Stimulated activated CD8-positive, alpha-beta memory T cell treated with anti-CD3 and anti-CD28 coated beads, Interleukin-2, amount 100 ng/mL, for 1 hour (primary cell): ENCODE measurements around the gene GLYR1.
"Not testable (repeated sequence)": the region's sequence is repeated elsewhere in the genome, so short reads cannot be mapped to it uniquely, and the experiment has no call there.

Source experiments
- DNase-seq, 2 donors: peaks; one replicate each; pipeline ENCODE4 v3.0.0-alpha.2; 2020; ENCODE audit warnings: low read depth in 2 of 2

Gene GLYR1

DNA sequence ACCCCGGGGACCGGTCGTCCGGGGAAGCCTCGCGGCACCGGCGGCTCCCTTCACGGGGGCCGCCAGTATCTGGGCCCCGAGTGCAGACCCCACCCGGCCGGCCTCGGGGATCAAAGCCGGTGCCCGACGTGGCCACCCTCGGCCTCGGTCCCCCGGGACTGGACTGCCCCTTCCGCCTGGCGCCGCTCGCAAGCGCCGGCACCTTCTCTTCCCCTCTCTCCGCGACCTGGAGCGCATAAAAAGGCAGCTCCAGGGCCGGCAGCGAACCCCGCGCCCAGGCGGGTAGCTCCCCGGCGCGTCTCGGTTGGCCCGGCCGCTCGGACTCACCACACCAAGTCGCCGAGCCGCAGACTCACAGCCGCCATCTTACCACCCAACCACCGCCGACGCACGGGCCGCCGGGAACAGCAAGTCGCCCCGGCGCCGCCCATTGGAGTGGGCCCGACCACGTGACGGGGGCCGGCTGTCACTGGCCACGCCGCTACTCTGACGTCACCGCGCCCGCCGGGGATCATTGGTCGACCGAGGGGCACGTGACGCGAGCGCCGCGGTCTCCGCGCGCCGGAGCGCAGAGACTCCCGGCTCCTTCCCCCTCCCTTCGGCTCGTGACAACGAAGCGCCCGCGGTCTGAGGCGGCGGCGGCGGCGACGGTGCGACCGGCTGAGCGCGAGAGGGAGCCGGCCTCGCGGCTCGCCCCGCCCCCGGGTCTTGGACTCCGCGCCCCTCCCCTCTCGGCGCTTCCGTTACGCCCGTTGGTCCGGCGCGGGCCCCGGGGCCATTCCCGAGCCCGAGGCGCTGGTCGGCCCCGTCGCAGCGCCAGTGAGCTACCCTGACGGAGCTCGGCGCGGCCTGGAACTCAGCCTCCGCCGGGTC is at the start of gene GLYR1, which contains the start of gene UBN1:
TSS of gene GLYR1 (minus strand) at position 388 of the 873 bp plus-strand sequence. CDS start at position 365, 23 bp downstream.
TSS of gene UBN1 (plus strand) at position 581 of the 873 bp plus-strand sequence. CDS start 5,437 bp downstream, outside the sequence.
- peak; percentile 100 for DNase-seq

- not testable (repeated sequence) for DNase-seq
Observed at GRCh38 chr16:4896761-4897160, 49.7 kb upstream of the GLYR1 start.

DNA sequence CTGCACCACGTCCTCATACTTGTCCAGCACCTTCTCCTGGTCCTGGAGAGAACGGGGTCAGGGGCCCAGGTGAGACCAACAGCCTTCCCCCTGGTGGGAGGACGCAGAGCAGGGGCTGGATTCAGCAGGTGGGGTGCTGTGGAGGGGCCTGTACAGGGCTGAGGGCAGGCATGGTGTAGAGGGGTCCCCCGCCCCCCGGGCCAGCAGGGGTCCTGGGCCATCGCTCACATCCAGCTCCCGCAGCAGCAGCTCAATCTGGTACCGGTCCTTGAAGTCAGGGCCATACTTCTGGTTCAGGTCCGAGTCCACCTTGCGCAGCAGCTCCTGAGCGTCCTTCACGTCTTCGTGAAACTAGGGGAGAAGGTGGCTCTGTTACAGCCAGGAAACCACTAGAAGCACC is 48.3 kb upstream of the GLYR1 start:
- no peak for DNase-seq

GRCh38 chr16:4894276-4895150 is 47.4 kb upstream of the GLYR1 start:
- DNase-seq: no peak

DNA sequence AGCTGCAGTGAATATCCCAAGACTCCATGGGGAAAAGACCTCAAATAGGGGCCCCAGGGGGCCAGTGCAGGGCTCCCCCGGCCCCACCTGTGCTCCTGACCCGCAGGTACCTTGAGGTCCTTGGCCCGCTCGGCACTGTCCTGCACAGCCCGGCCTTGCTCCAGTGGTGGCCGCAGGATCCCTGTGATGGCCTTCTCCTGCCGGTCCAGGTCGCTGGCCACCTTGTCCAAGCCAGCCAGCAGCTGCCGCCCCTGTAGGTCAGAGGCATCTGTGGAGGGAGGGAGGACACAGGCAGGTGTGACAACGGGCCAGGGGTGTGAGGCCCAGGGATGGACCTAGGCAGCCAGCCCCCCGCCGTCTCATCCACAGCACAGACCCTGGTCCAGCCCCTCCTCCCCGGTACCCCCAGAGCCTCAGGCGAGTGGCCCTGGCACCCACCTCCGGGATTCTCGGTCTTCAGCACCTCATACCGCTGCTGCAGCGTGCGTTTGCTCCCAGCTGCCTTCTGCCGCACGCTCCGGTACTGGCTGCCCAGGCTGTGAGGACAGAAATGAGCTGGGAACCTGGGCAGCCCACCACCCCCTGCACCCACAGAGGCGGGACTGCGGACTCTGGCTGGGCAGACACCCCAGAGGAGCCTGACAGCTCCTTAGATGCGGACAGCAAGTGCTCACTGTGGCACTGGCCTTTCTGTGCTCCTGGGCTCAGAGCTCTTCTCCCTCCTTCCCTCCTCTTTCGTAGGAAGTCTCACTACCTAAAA is 46.2 kb upstream of the GLYR1 start:
- DNase-seq: no peak

- no peak for DNase-seq
Observed at GRCh38 chr16:4892361-4893102, 45.4 kb upstream of the GLYR1 start.

DNA sequence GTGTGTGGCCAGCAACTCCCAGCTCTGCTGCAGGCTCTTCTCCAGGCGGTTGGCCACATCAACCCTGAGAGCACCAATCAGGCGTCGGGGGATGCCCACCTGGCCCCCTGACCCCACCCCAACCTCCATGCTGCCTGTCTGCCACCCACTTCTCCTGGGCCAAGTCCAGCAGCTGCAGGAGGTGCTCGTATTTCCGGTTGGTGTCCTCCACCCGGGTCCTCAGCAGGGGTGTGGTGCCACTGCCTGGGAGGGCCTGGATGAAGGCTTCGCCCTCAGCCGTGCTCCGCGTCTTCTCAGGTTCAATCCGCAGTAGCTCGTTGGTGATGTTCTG is 44.8 kb upstream of the GLYR1 start:
- DNase-seq: no peak

DNA sequence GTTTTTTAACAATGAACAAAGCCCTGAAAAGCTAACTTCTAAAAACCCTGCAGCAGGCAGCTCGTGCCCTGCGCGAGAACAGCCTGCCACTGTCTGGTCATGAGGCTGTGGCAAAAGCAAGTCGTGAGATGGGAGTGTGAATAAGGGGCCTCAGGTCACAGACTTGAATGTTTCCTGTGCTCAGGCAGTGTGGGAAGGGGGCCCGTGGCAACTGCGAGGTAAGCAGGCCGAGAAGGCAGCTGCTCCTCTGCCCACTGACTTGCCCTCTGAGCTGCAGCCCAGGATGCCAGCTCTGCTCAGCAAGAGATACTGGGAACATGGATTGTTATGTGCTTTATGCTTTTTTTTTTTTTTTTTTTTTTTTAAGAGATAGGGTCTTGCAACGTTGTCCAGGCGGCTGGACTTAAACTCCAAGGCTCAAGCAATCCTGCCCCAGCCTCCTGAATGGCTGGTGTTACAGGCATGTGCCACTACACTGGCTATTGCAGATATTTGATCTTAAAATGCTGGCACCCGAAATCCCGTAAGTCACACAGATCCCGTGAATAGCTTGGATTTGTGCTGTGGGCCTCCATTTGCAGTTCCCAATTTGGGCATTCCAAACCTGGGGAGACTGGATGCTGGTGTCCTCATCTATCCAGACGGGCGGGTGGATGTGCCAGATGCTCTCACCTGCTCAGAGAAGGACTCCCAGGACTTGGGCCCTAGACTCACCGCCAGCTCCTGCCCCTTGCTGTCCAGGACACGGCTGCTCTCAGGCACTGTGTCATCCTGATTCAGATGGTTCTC is 44.2 kb upstream of the GLYR1 start:
- DNase-seq: no peak

- DNase-seq: no peak
Observed at GRCh38 chr16:4890686-4891085, 43.6 kb upstream of the GLYR1 start.

- DNase-seq: no peak
Observed at GRCh38 chr16:4890026-4890425, 42.9 kb upstream of the GLYR1 start.

DNA sequence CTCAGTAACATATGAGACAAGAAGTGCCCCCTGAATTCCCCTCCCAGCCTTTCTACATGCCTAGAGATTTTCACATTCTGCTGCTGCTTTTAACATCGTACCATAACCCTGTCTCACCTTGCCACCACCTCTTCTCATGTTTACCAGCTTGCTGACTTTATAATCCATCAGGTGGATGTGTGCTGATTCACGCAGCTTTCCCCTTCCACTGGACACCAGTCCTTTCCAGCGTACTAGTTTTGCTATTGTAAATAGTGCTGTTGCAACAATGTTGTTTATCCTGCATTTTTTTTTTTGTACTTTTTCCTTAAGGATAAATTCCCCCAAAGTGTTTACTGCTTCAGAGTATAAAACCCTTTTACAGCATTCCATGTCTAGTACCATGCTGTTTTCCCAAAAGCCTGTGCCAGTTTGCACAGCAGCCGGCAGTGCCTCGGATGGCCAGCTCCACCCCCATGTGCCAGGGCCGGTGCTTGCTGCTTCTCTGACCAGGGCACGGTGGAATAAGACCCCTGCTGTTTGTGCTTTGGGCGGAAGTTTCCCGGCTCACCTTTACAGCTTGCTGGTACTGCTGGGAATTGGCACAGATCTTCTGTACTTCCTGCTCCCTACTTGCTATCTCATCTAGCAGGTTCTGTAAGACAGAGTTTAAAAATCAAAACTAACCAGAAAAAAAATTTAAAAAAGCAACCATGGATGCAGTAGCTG is 41.5 kb upstream of the GLYR1 start:
- DNase-seq: no peak

DNA sequence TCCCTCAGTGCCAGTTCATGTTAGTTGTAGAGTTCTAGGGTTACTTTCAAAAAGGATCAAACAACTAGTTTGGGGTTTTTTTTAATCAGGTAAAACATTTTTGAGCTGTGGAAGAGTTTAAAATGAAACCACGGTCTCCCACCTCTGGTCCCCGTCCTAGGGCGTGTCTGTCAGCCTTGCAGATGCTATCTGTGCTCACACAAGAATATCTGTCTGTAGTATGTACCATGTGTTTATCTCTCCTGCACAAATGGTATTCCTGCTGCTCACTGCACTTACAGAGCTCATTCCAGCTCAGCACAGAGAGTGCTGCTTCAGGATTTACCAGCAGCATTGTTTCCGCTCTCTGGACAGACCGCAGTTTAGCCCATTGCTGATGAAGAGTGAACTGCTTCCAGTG is 39.1 kb upstream of the GLYR1 start:
- DNase-seq: no peak

- DNase-seq: no peak
Observed at GRCh38 chr16:4884972-4885874, 38.1 kb upstream of the GLYR1 start.

- no peak for DNase-seq
Observed at GRCh38 chr16:4884209-4884608, 37.1 kb upstream of the GLYR1 start.

DNA sequence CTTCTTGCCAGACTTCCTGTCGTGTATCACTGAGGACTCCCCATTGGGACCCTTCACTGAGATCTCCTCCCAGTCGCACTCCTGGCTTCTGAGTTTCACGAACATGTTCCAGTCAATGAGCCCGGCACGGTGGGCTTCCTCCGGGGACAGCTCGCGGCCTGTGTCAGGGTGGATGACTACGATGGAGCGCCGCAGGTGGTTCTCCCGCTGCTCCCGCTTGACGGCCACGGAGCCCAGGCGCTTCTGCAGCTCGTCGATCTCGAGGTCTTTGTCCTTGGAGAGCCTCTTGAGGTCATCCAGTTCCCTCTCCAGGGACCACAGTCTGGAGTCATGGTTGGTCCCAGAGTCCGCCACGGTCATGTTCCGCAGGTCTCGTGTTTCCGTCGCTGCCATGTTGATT is 36.4 kb upstream of the GLYR1 start:
- no peak for DNase-seq

DNA sequence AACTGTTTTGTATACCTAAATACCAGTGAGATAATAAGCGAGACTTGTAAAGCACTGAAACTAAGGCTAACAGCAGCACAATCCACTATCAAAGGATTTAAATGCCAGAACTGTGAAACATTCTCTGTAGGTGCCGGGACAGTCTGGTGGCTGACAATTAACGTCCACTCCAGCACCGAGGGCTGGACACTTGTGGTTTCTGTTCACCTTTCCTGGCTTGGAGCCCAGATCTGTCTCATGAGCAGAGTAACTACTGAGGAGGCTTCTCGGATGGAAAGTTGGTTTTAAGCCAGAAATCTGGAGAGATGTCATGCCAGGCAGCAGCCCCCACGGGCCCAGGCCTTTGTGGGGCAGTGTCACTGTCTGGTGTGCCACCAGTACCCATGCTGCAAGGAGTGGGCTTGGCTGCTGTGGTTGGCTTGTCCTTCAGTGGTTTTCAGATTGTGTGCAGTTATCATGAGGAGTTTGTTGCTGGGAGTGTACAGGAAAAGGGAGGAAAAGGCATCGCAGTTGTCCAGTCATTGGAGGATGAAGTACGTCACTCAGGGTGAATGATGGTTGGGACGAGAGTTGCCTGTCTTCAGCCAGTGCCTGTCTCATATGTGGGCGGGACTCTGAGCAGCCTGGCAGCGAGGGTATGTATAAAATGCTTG is 35.7 kb upstream of the GLYR1 start:
- DNase-seq: no peak

DNA sequence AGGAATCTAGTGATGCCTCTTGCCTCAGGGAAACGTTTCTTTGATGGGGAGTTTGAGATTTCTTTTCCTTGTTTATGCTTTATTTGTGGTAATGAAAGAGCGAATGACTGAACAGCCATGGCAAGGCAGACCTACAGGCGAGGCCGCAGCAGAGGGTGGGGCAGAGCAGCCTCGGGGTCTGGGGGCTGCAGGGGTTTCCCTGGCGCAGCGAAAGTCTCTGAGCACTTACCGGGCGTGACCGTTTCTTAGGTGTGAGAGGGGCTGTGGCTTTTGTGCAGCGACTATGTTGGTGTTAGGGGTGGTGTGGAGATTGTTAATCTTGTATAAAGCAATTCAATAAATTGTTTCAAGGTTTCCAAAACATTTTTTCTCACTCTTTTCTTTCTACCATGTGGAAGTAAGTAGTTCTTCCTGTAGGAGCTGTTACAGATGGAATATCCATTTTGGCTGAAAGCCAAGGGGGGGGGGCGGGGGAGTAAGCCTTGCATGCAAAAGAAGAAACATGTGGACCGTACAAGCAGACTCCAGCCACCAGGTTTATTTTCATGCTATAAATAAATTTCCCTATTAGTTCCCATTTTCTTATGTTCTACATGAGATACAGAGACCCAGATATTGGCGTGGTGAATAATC is 35.0 kb upstream of the GLYR1 start:
- DNase-seq: no peak
